OCI-LY3 (cell line): ENCODE results near the gene TMEM191B.
"Not testable (repeated sequence)": the region's sequence is repeated elsewhere in the genome, so short reads cannot be mapped to it uniquely, and the experiment has no call there.

Experiments
- CTCF ChIP-seq: fragments of 200-600, 300-600 bp; sonication (generic); IDR thresholded peaks from 2 replicates; pipeline ENCODE4 v1.5.1; 2014; ENCODE audit warnings: antibody characterized with exemption, low read length, low read depth
- EZH2phosphoT487 ChIP-seq: fragments of 200-600 bp; shearing (Covaris generic); IDR thresholded peaks from 2 replicates; pipeline ENCODE4 v1.6.1; 2018; ENCODE audit warnings: antibody characterized with exemption, mixed run types, low read depth

GRCh38 chr22:18543400-18543799 lies 15.8 kb downstream of the TMEM191B start:
- TF ChIP-seq CTCF, EZH2phosphoT487: not testable (repeated sequence)
